ENCODE measurements around the gene IFI27L1.

DNA sequence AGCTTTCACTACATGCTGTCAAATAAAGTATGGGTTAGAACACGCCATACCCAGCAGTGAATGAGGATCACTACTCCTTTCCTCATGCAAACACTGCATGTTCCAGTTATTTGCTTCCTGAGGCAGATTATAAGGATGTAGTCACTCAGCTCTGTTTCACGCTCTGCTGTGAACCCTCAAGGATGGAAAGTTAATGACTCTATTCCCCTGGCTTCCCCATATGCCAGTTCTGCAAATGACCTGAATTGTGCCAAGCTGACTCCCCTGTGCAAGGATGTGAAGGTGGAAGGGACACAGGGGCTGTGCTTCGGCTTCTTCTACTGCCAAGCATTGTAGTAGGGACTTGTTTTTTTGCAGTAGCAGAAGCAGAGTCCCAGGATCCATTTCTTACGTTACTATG, 6.8 kb downstream of the IFI27L1 start:
- TF ChIP-seq, protein P1, sequence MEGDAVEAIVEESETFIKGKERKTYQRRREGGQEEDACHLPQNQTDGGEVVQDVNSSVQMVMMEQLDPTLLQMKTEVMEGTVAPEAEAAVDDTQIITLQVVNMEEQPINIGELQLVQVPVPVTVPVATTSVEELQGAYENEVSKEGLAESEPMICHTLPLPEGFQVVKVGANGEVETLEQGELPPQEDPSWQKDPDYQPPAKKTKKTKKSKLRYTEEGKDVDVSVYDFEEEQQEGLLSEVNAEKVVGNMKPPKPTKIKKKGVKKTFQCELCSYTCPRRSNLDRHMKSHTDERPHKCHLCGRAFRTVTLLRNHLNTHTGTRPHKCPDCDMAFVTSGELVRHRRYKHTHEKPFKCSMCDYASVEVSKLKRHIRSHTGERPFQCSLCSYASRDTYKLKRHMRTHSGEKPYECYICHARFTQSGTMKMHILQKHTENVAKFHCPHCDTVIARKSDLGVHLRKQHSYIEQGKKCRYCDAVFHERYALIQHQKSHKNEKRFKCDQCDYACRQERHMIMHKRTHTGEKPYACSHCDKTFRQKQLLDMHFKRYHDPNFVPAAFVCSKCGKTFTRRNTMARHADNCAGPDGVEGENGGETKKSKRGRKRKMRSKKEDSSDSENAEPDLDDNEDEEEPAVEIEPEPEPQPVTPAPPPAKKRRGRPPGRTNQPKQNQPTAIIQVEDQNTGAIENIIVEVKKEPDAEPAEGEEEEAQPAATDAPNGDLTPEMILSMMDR (IDR thresholded peaks at IDR 0.05): no peak
- no peak for TF ChIP-seq POLR2A (IDR thresholded peaks at IDR 0.05)
